Measurements from ENCODE around the gene DOK6.
"Not testable (repeated sequence)": the region's sequence is repeated elsewhere in the genome, so short reads cannot be mapped to it uniquely, and the experiment has no call there.

The DOK6 gene

DNA sequence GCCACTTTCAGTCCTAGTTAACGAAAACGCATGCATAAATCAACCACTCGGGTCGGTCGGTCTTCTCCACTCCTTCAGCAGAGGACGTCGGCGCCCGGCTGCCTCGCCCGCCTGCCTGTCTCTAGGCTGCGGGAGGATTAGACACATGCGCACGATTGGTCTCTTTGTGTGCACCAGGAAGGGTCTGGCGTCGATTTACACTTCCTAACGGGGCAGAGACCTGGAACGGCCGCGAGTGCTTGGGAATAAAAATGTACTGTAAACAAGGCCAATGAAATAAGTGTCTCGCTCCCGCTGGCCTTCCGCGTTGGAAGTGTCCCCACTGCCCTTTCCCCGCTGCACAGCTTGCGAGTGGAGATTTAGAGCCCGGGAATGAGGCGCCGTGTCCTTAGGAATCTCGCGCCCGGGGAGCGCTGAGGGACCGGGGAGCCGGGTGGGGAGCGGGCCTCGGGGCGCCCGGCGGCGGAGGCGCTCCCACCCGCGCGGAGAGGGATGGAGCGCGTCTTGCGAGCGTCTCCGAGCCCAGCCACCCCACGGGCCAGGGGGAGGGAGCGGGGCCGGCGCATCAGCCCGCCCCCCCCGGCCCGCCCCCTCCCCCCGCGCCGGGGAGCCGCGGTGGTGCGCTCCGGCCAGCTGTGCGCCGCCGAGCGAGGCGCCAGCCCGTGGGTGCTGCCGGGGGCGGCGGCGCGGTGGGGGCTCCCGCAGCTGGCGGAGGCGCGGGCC is at the start of gene DOK6:
Gene DOK6, plus strand, starts transcription at position 636 of the 723 bp plus-strand sequence.
- DNase-seq (ENCODE audit: low spot score), result peak; percentile 8

DNA sequence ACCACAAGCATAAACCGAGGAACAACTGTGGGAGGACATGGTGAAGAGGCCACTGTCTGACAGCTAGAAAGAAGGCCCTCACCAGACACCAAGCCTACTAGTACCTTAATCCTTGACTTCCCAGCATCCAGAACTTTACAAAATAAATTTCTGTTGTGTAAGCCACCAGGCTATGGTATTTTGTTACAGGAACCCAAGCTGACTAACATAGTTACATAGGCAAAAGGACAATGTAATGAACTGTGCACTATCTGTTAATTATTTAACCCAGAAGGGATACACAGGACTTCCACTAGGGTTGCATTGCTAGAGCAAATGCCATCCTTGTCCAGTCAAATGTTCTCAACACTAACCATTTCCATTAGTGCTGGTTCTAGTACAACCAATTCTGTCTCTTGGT is 47.7 kb upstream of the DOK6 start:
- DNase-seq (ENCODE audit: low spot score), result no peak

DNA sequence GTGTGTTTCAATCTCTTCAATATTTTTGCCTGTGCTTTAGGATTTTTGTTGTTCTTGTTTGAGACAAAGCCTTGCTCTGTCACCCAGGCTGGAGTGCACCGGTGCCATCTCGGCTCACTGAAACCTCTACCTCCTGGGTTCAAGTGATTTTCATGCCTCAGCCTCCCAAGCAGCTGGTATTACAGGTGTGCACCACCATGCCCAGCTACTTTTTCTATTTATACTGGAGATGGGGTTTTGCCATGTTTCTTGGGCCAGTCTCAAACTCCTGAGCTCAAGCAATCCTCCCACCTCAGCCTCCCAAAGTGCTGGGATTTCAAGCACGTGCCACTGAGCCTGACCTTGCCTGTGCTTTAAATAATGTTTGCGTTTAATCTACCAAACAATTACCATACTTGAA is 43.1 kb upstream of the DOK6 start:
- DNase-seq (ENCODE audit: low spot score), result no peak

DNA sequence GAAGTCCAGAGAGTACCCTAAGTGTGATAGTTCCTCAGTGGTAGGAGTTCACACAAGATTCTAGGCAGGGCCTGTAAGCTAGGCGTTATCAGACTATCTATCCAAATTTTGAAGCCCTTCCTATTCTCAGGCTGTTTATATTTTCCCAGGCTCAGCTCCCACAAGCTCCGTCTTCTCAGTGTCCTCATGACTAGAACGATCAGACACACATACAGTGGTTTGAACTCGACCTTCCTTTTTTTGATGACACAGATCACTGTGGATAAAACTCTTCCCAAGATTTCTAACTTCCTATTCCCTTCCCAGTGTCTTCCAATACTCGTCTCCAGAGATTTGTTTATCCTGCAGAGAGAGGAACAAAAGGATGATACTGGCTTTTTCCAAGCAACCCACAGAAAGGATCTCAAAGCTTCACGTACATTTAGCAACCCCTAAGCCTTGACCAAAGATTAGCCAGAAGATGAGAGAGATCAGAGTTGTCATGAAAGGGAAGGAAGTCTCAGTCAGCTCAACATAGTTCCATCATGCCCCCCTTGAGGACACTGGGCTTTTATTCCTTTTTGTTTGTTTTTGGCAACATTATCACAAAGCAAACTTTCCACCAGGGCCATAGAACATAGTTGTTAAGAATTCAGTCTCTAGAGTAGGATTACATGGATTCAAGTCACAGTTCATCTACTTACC is 42.3 kb upstream of the DOK6 start:
- DNase-seq (ENCODE audit: low spot score), result no peak

DNA sequence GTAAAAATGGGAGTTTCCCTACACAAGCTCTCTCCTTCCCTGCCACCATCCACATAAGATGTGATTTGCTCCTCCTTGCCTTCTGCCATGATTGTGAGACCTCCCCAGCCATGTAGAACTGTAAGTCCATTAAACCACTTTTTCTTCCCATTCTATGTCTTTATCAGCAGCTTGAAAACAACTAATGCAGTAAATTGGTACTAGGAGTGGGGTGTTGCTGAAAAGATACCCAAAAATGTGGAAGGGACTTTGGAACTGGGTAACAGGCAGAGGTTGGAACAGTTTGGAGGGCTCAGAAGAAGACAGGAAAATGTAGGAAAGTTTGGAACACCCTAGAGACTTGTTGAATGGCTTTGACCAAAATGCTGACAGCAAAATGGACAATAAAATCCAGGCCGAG is 40.9 kb upstream of the DOK6 start:
- DNase-seq (ENCODE audit: low spot score), result not testable (repeated sequence)

DNA sequence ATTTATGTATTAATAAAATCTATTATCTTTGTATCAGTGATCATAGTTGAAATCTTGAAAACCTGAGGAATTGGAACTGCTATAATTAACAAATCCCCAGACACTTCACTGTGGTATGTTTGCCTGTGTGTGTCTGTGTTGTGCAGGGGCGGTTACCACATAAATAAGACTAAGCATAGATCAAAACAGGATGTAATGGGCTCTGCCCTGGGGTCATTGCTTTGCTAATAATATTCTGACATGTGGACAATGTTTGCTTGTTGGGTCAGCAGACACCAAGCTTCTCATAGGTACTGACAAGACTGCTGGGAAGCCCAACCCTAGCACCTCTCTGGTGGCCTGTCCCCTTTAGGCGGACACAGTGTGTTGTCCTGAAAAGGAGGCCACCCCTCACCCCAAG is 35.8 kb upstream of the DOK6 start:
- DNase-seq (ENCODE audit: low spot score), result no peak

DNA sequence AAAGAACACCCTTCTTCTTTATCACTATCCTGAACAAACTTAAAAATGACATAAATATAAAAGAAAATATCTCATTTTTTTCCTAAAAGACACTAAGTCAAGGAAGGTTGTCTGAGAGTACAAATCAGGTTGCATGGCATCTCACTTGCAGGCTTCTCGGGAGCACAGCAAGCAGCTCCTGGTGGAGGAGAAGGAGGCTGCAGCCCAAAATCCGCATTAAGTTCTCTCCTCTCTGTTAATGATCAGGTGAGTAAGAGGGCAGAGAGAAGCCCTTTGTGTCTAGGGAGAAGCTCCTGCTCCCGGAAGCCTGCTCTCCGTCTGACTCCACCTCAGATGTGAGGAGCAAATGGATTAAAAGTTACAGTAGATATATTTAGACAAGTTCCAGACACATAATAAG is 35.0 kb upstream of the DOK6 start:
- no peak for DNase-seq (ENCODE audit: low spot score)

DNA sequence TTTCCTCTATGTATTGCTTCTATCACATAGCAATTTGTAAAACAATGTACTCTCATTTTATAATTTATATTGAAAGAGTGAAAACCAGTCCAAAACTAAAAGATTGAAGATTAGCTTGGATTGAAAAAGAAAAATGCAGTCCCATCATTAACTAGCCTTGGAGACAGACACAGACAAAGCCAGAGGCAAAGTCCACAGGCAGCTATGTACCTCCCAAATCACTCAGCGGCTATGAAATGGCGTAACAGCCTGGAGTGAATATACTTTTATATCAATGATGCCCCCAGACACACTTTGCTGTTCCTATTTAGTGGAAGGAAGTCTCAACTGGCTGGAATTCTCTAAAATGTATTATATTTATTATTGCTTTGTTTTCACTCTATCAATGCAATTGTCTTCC is 33.6 kb upstream of the DOK6 start:
- no peak for DNase-seq (ENCODE audit: low spot score)

DNA sequence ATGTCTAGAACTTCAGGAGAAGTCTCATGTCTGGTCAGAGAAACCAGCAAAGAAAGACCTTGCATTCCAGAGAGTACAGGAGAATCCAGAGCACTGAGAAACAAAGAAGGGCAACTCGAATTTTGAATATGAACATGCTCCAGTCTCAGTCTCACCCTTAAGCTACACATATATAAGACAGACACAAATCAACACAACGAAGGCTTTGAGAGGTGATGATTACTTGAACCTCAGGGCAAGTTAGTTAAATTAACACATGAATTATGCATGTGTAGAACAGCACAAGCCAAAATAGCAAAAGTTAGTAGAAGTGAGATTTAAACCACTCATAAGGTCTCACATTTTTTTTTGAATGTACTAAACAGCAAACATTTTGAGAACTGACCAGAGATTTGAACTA is 29.0 kb upstream of the DOK6 start:
- DNase-seq (ENCODE audit: low spot score), result no peak

DNA sequence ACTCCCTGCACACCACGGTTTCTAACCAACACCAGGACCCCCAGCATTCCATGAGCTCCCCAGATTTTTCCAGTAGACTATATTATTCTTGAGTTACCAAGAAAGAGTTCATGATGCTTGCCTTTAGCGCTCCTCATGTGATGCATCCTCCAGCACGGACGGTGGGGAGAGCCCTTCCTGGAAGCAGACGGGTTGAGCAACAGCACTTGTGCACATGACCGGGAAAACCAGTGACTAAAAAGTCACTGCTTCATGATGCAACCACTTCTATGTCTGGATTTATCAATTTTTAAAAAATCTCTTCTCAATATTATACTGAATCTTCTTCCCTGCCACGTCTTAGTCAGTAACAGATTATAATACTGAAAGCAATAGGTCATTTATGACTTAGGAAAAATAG is 20.4 kb upstream of the DOK6 start:
- no peak for DNase-seq (ENCODE audit: low spot score)

DNA sequence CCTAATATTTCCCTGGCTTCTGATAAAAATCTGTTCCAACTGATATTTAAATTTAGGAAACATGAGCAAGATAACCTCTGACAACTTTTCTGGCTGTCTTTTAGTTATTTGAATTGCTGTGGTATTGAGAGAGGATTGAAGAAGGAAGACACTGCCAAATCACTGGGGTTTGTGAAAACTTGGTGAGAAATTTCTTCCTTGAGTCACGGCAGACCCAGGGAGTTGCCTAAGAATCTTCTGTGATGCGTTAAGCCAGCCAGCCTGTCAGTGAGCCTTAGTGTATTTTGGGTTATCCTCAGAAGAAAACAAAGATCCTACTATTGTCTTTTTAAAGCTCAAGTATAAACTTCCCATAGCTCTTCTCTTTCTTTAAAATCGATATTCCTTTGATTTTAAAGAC is 17.5 kb upstream of the DOK6 start:
- no peak for DNase-seq (ENCODE audit: low spot score)

DNA sequence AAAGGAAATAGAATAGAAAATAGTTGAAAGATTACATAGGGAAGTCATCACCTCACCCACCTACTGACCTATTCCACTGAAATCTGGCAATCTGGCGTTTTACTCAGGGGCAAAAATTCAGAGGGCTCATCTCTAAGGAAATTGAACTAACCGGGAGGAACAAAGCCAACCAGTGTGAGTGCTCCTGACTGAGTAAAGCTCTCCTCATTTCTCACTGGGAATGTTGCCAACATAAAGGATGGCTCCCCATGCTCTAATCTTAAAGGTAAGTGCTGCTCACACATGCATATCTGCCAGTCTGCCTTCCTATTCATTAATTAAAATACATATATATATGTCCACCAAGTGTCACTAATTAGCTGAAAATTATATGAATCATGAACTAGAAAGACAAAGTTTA is 13.5 kb upstream of the DOK6 start:
- no peak for DNase-seq (ENCODE audit: low spot score)

DNA sequence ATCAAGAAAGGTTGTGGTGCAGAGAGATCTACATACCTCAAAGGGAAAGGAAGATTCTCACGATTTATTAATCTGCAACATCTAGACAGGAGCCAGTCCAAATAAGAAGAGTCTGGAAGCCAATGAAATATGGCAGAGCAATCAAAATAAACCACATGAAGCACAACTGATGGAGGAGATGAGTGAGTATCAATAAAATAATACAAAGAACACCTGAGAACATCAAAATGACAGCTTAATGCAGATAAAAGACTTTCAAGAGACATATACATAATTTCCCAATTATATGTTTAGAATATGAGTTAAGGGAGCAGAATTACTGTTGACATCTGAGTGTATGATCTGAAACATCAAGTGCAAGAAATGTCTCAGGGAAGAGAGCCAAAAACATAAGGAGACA is 12.5 kb upstream of the DOK6 start:
- no peak for DNase-seq (ENCODE audit: low spot score)

DNA sequence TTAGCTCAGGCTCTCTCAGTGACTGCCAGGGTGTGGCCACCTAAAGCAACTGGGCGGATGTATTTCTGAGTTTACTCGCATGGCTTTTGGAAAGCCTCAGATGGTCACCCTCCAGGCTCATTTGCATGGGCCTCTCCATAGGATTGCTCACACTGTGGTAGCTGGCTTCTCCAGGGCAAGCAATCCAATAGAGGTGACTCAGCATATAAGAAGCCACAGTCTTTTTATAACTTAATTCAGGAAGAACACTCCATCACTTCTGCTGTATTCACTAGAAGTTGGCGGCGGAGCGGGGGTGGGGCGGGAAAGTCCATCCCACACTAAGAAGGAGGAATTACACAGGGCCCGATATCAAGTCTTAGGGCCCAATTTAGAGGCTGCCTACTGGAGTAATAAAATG is 3.6 kb upstream of the DOK6 start:
- no peak for DNase-seq (ENCODE audit: low spot score)

DNA sequence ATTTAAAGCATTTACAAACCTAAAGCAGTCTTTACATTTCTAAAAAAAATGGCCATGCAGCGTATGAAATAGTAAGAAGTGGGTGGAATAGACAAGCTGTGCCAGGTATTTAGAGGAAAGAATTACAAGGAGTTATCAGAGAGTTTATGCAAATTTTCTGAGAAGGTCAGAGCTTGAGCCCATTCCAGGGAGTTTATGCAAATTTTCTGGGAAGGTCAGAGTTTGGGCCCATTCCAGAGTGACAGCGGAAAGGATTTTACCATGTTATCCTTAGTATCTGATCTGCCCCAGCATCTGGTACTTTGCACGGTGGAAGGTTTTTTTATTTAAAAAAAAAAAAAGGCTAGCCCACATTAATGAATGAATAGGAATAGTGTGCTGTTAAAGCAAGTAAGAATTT is 1.4 kb upstream of the DOK6 start:
- no peak for DNase-seq (ENCODE audit: low spot score)

DNA sequence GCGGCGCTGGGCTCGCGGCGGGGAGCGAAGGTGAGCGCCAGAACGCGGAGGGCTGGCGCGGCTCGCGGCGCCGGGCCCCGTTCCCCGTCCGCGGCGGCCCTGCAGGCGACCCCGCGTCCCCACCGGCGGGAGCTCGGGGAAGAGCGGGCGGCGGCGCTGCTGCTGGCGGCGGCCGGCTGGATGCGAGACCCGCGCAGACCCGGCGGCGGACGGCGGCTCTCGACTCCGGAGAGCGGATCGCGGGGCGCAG is 213 bp downstream of the DOK6 start:
- DNase-seq (ENCODE audit: low spot score), result peak; percentile 5

DNA sequence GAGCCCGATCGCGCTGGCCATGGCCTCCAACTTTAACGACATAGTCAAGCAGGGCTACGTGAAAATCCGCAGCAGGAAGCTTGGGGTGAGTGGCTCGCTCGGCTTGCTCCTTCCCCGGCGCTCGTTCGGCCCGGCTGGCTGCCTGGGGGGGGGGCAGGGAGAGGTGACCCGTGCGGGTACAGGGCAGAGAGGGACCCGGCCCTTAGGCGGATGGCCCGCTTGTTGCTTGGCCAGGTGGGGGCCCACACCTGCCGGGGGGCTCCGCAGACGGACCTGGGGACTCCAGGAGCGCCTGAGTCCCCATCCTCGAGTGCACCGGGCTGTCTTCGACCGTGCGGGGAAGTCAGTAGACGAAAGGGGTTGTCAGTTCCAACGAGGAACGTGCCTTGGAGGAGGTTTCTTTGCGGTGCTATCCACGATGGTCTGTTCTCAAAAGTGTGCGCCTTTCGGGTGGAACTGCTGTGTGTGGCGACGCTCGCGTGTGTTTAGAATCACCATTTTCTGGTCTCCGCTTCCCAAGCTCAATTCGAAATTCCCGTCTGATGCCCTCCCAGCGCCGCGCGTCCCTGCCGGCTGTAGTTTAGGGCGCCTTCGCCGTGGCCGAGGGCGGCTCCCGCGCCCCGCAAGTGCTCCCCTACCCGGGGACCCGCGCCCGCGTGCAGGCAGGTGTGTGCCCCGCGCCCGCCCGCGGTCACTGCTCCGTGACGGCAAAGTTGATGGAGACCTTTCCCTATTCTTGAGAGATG is 711 bp downstream of the DOK6 start:
- DNase-seq (ENCODE audit: low spot score), result peak; percentile 5

DNA sequence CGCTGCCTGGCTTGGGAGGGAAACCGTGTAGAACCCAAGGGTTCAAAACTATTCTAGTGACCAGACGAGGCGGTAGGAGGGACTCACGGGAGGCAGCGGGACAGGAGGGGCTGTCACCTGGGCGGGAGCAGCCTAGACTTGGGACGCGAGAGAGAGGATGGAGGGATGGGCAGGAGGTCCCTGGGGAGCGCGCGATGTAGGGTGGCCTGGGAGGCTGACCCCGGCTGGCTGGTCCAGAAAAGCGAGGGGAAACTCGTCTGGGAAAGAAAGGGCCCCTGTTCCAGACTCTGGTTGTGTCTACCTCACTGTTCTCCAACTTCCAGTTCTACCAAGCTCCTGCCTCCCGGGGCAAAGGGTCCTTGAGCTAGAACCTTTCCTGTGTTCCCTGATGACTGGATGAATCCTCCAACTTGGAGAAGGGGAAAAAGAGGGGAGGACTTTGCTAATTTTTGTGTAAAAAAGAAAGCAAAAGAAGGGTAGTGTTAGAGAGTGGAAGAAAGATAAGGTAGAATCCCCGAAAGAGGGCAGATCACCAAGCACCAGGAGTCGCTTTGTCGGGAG is 1.4 kb downstream of the DOK6 start:
- DNase-seq (ENCODE audit: low spot score), result no peak

DNA sequence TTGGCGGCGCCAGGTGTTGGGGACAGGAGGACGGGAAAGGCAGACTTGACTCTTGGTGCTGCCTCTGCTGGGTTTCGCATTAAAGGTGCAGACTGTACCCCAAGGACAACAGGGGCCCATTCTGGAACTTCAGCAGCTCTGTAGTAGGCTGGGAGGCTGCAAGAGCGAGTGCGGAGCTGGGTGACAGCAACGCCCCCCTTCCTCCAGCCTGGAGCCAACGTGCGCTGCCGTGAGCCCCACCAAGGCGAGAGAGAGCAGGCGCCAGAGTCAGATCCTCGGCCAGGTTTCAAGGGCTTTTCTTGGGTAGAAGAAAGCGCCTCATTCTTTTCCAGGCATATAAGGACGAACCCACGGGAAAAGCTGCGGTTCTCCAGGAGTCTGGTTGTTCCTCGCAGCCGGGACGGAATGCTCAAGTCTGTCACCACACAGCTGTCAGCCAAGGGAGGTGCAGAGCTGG is 1.9 kb downstream of the DOK6 start:
- no peak for DNase-seq (ENCODE audit: low spot score)

DNA sequence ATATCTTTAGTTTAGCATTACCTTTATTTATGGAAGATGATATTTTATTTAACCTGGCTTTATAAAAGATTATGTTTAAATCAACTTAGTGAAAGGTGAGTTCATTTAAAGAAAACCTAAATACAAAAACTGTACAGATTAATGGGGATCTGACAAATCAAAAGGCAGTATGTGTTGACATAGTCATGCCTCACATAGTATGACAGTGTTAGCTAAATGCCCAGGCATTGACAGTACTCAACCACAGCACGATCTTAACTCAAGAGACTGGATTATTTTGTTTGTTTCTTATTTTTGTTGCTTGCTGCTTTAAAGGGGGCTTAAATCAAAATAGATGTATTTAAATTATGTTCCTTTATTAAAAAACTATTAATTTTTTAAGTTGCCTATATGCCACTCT is 7.8 kb downstream of the DOK6 start:
- DNase-seq (ENCODE audit: low spot score), result no peak

DNA sequence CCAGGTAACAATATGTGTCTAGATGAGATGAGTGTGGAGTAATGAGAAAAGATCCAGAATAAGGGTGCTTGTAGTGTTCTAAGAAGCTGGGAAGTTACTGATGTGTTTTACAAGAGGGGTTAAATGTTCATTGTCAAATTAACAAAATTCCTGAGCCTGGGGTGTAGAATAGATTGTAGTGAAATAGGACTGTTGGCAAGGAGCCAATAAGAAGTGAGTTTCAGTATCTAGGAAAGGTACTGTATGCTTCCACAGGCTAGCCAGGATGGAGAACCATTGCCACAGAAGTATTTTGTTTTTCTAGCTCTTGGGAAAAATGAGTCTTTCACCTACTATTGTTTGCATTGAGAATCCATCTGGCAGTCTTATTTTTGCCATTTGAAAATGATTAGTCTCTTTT is 10.5 kb downstream of the DOK6 start:
- no peak for DNase-seq (ENCODE audit: low spot score)

DNA sequence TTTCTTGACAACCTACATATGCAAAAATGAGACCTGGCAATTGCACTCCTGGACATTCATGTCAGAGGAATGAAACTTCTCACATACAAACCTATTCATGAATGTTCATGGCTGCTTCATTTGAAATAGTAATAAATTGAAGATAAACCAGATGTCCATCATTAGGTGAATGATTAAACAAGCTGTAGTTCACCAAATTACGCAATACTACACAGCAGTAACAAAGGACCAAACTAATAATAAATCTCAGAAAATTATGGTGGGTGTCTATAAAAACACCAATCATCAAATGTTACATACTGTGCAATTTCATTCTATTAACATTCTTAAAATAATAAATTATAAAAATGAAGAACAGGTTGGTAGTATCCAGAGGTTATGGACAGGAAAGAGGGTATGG is 13.5 kb downstream of the DOK6 start:
- DNase-seq (ENCODE audit: low spot score), result no peak

DNA sequence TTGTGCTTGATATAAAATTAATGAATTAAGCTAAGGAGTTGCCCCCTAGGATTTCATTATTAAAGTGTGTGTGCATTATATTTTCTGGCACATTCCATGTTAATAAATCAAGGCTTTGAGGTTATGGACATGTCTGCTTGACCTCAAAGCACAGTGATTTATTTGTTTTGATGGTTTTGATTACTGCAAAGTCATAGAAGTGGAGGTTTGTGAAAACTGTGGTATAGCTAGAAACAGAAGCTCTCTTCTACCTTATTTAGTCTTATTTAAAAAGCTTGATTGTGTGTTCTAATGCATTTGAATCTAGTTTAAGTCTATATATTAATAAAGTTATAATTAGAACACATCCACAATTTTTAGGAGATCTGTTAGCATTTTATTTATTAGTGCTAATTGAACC is 32.2 kb downstream of the DOK6 start:
- no peak for DNase-seq (ENCODE audit: low spot score)

Measured in germinal center (tissue), 1 donor.